Umbilical cord (tissue), 2 donors: ENCODE results near the gene LRRC14B. TPM values are rescaled to one million over a fixed set of nuclear protein-coding genes. Genes with fewer than 3 reads are reported as not detected.
"Not testable (repeated sequence)": the region's sequence is repeated elsewhere in the genome, so short reads cannot be mapped to it uniquely, and the experiment has no call there.

Experiments
- DNase-seq: peaks from one replicate; pipeline ENCODE4 v3.0.0-alpha.2; 2015; ENCODE audit warnings: low spot score
- total RNA-seq: library from RNA; depleted of rRNA; stranded (reverse); fragments of >200 nt; gene quantifications from one replicate; pipeline ENCODE4 v1.2.3, GENCODE V29; 2014; ENCODE audit warnings: low replicate concordance; ENCODE audit not compliant: insufficient read depth

LRRC14B gene
- total RNA-seq, 1 donor from 2014 or later = not detected

DNA sequence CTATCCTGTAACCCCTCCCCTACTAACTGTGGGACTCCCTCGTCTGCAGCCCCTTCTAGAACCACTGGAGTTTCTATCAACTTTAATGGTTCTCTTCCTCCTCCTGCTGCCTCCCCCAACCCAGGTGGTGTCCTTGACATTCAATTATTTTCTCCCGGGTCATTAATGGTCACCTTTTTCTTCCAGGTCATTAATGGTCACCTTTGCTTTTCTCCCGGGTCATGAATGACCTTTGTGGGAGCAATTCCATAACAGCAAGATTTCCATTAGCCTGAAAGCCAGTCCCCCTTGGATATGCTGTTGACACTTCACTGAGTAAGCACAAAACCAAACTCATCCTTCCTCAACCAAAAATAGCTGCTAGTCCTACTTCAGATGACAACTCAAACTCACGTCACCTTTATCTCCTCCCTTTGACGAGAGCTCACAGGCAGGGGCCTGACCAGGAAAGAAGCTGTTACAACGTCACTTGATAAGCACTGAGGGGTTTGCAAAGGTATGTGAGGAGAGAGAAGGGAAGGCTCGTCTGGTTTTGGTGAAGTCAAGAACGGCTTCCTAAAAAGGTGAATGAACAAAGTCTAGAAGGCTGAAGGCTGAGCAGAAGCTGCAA, 15.7 kb downstream of the LRRC14B start:
- no peak for DNase-seq

DNA sequence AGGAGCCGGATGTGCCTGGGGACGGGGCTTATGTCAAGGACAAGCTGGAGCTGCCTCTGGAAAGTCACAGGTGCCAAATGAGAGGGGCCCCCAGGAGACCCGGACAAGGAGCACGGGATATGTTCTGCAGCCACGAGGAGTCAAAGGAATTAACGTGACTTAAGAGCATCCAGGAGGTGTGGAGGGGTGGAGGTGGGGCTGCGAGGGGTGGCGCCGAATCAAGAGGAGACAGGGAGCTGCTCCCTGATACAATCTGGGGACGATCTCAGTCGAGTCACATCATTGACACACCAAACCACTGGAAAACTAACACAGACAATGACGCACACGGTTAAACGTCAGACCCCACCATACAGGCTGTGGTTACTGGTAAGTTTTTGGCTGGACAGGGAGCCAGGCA, 16.3 kb downstream of the LRRC14B start:
- DNase-seq = no peak

DNA sequence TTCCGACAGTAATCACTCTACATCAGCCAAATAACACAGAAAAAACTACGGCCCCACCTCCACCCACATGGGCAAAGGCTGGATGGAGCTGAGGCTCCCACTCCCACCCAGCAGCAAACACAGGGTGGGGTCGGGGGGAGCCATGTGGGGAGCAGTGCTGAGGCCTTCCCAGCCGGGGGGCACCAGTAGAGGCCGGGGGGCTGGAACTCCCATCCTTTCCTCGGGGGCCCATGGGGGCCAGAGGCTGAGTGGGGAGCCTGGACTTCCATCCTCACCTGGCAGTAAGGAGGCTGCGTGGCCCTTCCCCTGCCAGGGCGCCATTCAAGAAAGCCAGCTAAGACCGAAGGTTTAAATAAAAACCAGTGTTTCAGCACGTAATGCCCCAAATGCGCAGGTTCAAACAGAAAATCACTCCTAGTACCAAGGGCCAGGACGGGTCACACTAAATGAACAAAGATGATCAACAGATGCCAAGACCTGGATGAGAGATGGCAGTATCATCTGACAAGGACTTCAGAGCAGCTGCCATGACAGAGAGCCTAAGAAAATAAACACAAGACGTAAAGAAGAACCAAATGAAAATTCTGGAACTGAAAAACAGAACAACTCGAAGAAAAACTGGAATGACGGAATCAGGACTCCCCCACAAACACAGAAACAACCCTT, 17.3 kb downstream of the LRRC14B start:
- DNase-seq = no peak

DNA sequence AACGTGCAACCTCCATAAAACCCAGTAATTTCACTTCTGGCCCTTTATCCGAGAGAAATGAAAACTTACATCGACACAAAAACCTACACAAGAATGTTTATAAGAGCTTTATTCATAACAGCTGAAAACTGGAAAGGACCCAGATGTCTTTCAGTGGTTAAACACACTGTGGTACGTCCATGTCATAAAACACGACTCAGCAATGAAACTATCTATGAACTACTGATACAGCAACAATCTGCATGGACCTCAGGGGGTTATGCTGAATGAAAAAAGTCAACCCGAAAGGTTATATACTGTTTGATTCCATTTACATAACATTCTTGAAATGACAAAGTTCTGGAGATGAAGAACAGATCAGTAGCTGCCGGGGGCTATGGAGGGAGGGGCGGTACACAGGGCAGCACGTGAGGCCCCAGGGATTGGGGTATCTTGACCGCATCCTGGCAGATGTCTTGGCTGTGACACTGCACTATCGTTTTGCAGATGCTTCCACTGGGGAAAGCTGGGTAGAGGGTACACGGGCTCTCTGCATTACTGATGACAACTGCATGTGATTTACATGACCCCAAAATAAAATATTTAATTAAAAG, 22.6 kb downstream of the LRRC14B start:
- no peak for DNase-seq

GRCh38 chr5:215256-215655, 24.0 kb downstream of the LRRC14B start:
- DNase-seq = not testable (repeated sequence)

DNA sequence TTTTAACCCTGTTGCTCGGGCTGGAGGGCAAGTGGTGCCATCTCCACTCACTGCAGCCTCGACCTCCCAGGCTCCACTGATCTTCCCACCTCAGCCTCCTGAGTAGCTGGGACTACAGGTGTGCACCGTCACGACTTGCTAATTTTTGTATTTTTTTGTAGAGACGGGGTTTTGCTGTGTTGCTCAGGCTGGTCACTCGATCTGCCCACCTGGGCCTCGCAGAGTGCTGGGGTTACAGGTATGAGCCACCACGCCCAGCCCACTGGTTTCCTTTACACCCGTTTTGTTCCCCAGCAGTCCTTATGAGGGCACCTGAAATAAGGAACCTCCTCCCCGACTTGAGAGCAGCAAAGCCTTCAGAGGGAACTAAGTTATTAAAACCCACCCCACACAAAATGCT, 24.8 kb downstream of the LRRC14B start:
- not testable (repeated sequence) for DNase-seq

- DNase-seq = peak; percentile 98
Measured at GRCh38 chr5:217494-218456, 26.5 kb downstream of the LRRC14B start, which contains the start of the genes CCDC127 and SDHA. Gene CCDC127 (minus strand): TSS chr5:218153. CDS start chr5:216849, 1,304 bp downstream. Gene SDHA (plus strand): TSS chr5:218320. CDS start chr5:218356, 36 bp downstream.

DNA sequence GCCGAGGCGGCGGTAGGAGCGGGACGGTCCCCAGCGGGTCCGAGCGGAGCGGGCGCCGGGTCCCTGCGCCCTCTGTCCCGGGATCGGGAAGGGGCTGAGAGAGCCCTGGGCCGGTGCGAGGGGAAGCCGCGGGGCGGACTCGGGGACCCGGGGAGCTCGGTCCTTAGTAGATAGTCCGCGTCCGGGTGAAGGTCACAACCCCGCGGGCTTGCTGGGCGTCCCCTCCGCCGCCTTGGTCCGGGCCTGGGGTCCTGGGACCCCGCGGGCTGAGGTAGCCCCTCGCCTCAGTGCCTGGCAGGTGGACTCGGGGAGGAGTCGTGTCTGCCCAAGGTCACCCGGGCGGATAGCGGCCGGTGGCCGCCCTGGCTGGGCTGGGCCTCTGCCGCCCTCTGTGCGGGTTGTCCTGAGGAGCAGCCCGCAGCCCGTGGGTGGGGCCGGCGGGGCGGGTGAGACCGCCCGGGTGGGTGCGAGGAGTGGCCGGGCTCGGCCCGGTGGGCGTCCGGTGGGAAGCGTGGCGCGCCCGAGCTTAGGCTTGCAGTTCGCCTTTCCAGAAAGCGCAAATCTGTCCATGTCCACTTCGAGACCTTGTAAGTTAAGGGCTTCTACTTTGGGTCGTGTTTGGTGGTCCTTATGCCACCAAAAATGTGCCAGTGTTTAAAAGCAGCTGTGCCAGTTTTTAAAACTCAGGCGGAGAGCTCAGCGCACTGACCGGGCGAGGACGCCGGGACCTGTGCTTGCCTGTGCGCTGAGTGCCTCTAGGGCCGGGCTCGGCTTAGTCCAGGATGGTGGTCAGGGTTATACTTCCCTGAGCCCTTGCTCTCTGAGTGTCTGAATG, 27.4 kb downstream of the LRRC14B start:
- peak; percentile 33 for DNase-seq

GRCh38 chr5:219460-219863, 28.2 kb downstream of the LRRC14B start:
- no peak for DNase-seq

GRCh38 chr5:219991-220390, 28.7 kb downstream of the LRRC14B start:
- no peak for DNase-seq

- not testable (repeated sequence) for DNase-seq
Measured at GRCh38 chr5:222951-223715, 31.8 kb downstream of the LRRC14B start.

DNA sequence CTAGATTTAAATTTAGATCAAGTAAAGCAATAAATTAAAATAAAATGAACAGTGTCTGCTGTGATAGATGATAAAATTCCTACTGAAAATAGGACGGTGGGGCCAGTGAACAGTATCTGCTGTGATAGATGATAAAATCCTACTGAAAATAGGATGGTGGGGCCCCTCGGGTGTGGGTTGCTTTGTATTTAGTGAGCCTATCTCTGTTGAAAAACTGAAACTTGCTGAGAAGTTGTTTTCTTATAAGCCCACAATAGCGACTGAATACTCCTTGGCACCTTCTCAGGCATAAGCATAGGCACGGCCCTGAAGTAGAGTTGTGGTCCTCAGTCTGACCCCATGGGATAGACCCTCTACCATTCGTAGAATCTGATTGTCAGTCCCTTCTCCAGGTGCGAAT, 32.5 kb downstream of the LRRC14B start:
- no peak for DNase-seq

DNA sequence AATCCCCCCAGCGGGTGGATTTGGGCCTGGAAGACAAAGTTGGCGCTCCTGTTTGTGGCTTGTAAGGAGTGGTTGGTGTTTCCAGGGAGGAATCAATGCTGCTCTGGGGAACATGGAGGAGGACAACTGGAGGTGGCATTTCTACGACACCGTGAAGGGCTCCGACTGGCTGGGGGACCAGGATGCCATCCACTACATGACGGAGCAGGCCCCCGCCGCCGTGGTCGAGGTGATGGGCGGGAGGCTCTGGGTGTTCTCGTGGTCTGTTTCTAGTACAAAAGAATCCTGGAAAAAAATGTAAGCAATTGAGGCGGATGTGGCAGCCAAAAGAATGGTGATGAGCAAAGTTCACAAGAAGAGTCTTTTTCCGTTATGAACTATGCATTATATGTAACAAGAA, 34.0 kb downstream of the LRRC14B start:
- no peak for DNase-seq

- not testable (repeated sequence) for DNase-seq
Measured at GRCh38 chr5:227375-227774, 36.1 kb downstream of the LRRC14B start.

DNA sequence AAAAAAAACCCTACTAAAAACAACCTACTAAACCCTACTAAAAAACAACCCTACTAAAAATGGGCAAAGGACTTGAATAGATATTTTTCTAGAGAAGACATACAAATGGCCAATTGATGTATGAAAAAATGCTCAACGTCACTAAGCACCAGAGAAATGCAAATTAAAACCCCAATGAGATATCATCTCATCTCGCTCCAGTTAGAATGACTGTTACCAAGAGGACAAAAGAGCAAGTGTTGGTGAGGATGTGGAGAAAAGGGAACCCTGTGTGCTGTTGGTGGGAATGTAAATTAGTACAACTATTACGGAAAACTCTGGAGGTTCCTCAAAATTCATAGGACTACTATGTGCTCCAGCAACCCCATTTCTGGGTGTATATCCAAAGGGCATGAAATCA, 37.6 kb downstream of the LRRC14B start:
- DNase-seq = no peak

GRCh38 chr5:230711-231110, 39.4 kb downstream of the LRRC14B start:
- no peak for DNase-seq

GRCh38 chr5:231661-232060, 40.4 kb downstream of the LRRC14B start:
- DNase-seq = no peak

GRCh38 chr5:233426-233825, 42.1 kb downstream of the LRRC14B start:
- not testable (repeated sequence) for DNase-seq

GRCh38 chr5:234450-234849, 43.2 kb downstream of the LRRC14B start:
- DNase-seq = no peak

DNA sequence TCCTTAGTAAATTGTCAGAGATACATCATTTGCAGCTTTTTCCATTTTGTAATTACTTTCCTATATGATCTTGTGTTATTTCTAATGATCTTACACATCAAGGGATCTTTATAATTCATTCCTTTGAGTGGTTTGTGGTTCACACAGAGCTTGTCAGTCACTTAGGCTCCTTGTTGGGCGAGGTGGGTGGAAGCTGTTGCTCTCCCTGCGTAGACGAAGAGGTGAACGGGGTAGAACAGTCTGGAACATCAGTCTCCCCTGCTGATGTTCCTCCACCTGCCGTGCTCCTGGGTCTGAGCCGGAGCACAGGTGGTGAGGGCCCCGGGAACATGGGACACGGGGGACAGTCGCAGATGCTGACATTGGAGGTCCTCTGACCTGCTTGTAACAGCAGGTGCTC, 44.2 kb downstream of the LRRC14B start:
- not testable (repeated sequence) for DNase-seq
